GM11168 (cell line): ENCODE measurements around the gene HAP1.
"Not testable (repeated sequence)": the region's sequence is repeated elsewhere in the genome, so short reads cannot be mapped to it uniquely, and the experiment has no call there.

ENCODE experiments used
- in situ Hi-C: fragments of 300-500 bp; cut with MboI; formaldehyde crosslinking; loops from one replicate; pipeline ENCODE4 v1.12.0; 2022; ENCODE audit warnings: low sequenced_read_pairs; ENCODE audit not compliant: unreplicated experiment

Gene HAP1

DNA sequence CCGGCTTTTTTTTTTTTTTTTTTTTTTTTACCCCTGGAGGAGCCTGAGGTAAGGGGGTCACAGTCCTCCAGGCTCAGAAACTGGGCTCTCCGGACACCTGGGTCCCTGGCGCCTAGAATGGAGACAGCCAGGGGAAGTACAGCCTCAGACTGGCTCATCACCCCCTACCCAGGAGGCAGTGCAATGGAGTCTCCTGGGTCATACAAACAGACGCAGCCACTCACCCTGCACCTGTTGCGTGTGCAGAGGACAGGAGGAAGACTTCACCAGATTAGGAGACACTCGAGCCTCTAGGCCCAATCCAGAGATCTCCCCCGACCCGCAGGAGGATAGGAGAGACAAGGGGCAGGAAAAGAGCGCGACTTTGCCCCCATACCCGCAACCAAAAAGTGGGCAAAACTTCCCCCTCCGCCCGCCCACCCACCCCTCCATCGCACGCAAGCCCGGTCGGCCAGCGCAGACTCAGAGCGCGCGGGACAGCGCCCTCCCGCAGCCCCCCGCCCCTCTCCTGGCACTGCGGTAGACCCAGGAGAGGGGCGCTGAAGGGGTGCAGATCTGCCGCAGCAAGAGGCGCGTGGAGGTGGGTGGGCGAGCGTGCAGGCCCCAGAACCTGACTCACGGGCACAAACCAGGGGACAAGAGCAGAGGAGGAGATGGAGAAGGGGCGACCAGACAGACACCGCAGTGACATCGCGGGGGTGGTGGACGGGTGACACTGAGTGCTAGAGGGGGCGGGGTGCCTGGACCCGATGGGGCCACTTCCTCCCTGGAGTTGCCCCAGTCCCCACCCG lies 900 bp downstream of the HAP1 start:
- in situ Hi-C loops = no loop called here

- in situ Hi-C loops = no loop called here
Measured at GRCh38 chr17:41731836-41732235, 2.6 kb downstream of the HAP1 start.

- in situ Hi-C loops = no loop called here
Measured at GRCh38 chr17:41730479-41730878, 4.0 kb downstream of the HAP1 start.

DNA sequence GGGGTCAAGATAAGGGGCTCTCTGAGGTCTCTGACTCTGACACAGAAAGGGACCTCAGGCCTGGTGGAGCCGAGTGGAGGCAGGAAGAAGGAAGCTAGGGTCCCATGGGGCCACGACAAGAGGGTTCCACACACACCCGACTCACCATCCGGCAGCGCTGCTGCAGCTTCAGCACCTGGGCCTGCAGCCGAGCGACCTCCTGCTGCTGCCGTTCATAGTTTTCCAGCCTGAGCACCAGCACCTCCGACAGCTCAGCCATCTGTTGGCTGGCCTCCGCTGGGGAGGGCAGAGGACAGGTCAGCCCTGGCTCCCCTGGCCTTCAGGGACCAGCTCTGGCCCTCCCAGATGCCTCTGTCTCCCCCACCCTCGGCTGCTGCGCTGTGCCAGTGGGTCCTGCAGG lies 6.4 kb downstream of the HAP1 start:
- in situ Hi-C loops = no loop called here

DNA sequence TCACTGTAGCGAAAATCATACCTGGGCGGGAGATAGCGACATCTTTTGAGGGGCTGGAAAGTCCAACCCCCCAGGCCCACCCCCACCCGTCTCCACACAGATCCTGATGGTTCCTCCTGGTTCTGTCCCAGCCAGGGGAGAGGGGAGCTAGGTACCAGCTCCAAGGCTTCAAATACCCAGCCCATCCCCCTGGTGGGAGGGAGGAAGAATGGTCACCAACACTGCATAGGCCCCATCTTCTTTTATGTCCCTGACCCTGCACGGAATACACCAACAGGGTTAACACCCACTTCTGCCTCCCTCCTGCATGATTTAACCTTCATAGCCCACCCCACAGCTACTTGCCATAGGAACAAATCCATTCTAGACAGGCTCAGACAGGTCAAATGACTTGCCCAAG lies 9.3 kb downstream of the HAP1 start:
- in situ Hi-C loops = no loop called here

DNA sequence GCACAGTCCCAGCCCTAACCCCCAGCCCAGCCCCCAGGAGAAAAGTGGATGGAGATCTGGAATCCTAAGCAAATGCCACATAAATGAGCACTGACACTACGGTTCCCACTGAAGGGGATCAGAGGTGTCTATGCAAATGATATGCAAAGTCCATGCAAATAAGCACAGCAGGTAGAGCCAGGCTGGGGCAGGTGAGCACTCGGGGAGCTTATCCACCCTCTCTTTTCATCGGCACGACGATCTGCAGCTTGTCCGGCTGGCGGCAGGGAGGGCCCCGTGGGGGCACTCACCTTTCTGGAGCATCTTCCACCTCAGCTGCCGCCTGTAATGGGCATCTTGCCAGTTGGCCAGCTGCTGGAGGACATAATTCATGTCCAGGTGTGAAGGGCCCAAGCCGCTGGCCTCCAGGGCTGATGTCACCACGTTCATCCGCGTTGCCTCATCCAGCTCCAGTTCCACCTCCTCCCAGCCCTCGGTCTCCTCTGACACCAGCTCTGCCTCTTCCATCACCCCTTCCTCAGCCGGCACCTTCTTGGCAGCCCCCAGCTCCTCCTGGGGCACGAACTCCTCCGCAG lies 9.9 kb downstream of the HAP1 start:
- in situ Hi-C loops = no loop called here

GRCh38 chr17:41723801-41724475 lies 10.5 kb downstream of the HAP1 start:
- in situ Hi-C loops = no loop called here

DNA sequence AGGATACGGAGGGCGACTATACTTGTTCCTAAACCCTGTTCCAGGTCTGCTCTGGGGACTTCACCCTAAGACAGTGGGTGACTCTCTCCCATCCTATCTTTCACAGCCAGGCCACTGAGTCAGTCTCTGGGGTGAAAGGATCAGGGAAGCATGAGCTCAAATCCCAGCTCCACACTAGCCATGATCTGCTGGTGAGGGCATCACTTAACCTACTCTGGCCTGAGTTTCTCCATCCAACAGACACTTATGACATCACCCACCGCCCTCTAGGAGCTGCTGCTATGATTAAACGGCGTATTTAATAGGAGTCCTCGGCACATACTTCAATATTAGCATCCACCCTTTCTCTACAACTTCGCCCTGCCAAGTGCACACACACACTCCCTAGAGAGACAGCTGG lies 12.2 kb downstream of the HAP1 start:
- in situ Hi-C loops = no loop called here

GRCh38 chr17:41718287-41718645 lies 16.2 kb downstream of the HAP1 start:
- in situ Hi-C loops = no loop called here

GRCh38 chr17:41717408-41718286 lies 16.8 kb downstream of the HAP1 start:
- in situ Hi-C loops = no loop called here

GRCh38 chr17:41711669-41712400 lies 22.6 kb downstream of the HAP1 start, which contains the start of gene GAST:
GAST (plus strand) TSS chr17:41712331; CDS start chr17:41715437, 3,106 bp downstream.
- in situ Hi-C loops = no loop called here

DNA sequence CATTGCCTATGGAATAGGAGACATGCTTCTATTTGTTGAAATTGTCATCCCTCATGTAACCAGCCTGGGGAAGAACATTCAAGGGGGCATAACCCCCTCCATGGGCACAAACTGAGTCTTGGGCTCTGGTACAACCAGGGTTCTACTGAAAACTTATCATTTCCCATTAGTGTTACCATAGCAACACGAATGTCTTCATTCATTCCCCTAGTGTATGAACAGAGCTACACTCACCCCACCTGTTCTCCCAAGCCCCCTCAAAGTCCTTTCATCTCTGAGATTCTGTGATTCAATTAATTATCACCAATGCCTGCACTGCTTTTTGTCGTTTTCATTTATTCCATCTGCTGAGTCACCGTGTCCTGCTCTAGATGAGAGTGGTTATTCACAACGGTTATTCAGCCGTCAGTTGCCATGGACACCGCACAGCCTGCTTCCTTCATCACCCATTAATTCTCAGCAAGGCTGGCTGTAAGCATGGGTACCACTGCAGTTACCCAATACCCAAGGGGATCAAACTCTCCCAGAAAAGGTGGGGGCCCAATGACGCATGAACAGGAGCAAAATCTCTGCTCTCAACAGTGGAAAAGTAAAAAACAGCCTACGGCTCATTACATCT lies 23.9 kb downstream of the HAP1 start:
- in situ Hi-C loops = no loop called here

DNA sequence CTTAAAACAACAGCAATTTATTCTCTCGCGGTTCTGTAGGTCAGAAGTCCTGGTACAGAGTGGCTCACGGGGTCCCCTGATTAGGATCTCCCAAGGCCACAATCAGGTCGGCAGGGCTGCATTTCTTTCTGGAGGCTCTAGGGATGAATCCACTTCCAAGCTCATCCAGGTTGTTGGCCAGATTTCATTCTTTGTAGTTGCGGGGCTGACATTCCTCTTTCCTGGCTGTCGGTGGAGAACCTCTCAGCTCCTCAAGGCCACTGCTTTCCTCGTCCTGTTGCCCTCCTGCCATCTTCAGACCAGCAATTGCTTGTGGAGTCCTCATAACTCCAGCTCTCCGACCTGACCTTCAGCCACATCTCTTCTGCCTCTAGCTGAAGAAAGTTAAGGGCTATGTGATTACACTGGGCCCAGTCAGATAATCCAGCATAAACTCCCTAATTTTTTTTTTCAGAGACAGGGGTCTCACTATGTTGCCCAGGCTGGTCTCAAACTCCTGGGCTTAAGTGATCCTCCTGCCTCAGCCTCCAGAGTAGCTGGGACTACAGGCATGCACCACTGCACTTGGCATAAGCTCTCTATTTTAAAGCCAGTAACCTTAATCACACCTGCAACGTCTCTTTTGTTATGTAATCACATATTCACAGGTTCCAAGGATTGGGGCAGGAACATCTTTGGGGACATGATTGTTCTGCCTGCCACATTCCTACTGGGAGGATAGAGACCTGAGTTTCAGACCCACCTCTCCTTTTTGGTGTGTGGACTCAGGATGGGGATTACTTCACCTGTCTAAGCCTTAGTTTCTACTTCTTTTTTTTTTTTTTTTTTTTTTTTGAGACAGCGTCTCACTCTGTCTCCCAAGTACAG lies 26.4 kb downstream of the HAP1 start:
- in situ Hi-C loops = no loop called here

DNA sequence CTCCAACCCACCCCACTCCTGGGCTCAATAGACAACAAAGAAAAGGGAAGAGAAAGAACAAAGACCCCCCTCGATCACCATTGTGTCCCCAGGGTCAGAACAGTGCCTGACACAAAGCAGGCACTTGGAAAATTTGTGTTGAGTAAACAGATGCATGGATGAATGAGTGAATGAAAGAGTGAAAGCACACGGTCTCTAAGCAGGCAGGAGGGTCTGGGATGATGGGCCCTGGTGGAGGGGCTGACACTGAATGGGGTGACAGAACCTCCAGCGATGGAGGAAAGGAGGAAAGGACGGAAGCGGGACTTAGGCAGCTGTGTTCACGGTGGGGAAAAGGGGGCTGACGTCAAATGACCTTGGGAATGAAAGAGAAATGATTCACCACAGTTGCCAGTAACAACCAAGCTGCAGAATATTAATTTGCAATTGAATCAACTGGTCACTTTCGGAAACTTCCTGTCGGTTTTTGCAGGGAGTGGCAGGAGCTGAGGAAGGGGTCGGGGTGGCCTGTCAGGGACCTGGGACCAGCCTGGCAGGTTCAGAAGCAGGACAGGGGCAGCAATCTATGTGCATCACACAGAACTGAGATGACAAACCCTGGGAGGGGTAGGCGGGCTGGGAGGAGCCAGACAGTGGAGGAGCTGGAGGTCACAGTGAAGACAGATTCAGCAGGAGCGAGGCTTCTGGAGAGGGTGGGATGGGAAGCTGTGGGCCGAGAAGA lies 29.0 kb downstream of the HAP1 start:
- in situ Hi-C loops = no loop called here

GRCh38 chr17:41702712-41703111 lies 31.7 kb downstream of the HAP1 start:
- in situ Hi-C loops = no loop called here

GRCh38 chr17:41700843-41701242 lies 33.6 kb downstream of the HAP1 start:
- in situ Hi-C loops = not testable (repeated sequence)

DNA sequence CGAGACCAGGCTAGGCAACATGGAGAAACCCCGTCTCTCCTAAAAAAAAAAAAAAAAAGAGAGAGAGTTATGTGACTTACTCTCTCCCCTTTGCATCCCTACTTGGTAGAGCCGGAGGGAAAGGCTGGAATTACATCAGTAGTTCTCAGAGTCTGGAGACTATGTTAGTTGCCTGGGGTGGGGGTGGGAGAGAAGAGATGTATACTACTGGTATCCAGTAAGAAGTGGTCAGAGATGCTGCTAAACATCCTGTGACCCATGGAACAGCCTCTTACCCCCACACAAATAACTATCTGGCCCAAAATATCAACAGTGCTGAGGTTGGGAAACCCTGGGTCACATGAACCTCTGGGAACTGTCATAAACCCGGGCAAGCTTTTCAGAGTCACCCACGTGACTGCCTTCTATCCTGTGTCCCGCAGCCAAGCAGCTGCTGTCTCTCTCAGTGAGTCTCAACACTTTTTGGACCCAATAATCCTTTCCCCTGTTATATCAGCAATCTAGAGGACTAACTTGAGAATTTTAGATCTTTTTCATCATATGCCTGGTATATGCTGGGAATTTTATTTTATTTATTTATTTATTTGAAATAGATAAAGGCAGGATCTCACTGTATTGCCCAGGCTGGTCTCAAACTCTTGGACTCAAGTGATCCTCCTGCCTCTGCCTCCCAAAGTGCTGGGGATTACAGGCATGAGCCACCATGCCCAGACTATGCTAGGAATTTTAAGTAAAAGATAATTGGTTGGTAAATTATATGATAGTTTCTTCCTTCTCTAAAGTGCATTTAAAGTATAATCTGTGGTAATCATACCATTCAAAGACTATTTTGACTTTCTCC lies 37.1 kb downstream of the HAP1 start:
- in situ Hi-C loops = no loop called here
